Left ventricle myocardium inferior (tissue), 1 donor: ENCODE results near the gene ANAPC10. TPM values are rescaled to one million over a fixed set of nuclear protein-coding genes. Genes with fewer than 3 reads are reported as not detected.
"Not testable (repeated sequence)": the region's sequence is repeated elsewhere in the genome, so short reads cannot be mapped to it uniquely, and the experiment has no call there.

Experiments used
- DNase-seq: peaks from one replicate; pipeline ENCODE4 v3.0.0-alpha.2; 2020
- H3K27ac ChIP-seq: fragments of 200-600 bp; replicated peaks from 2 replicates; pipeline ENCODE4 v1.8.0; 2021
- H3K27me3 ChIP-seq: fragments of 200-600 bp; 2 replicates; pipeline ENCODE4 v1.8.0; 2021; ENCODE audit warnings: low read depth
- H3K36me3 ChIP-seq: fragments of 200-600 bp; 2 replicates; pipeline ENCODE4 v1.8.0; 2021
- H3K4me1 ChIP-seq: fragments of 200-600 bp; 2 replicates; pipeline ENCODE4 v1.8.0; 2021
- H3K4me3 ChIP-seq: fragments of 200-600 bp; 2 replicates; pipeline ENCODE4 v1.8.0; 2021; ENCODE audit warnings: mild to moderate bottlenecking, moderate library complexity
- H3K9me3 ChIP-seq: fragments of 200-600 bp; replicated peaks from 2 replicates; pipeline ENCODE4 v1.8.0; 2021
- intact Hi-C: fragments of 100-400 bp; cut with micrococcal nuclease; formaldehyde crosslinking; loops from one replicate; pipeline ENCODE4 v1.11.0; 2022
- long read RNA-seq: library from polyadenylated mRNA; unstranded; transcript quantifications from one replicate; pipeline ENCODE4 v2.0.0, GENCODE V29; 2021
- total RNA-seq: library from RNA; stranded (reverse); fragmentation: NEBNext Ultra II Directional; extraction: Animal tissue kit (Norgen Biotek cat#: 25700); gene quantifications from one replicate; pipeline ENCODE4 v1.2.1, GENCODE V29; 2021
- TF ChIP-seq, protein P1 (sequence below): fragments of 200-600 bp; IDR thresholded peaks from 2 replicates; pipeline ENCODE4 v1.8.0; 2021; ENCODE audit warnings: antibody characterized with exemption, mild to moderate bottlenecking, borderline replicate concordance
- donor health status: DM: no; HTN: yes; CAD: no; lungs with severe emphysema.

ANAPC10 gene, protein sequence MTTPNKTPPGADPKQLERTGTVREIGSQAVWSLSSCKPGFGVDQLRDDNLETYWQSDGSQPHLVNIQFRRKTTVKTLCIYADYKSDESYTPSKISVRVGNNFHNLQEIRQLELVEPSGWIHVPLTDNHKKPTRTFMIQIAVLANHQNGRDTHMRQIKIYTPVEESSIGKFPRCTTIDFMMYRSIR
- 15.4 TPM for total RNA-seq
- long read RNA-seq, transcript ANAPC10-209 (5 exons, 1,025 nt), result major isoform, 5 of 15 reads
- long read RNA-seq, transcript ANAPC10-201 (5 exons, 868 nt), result major isoform, 5 of 15 reads
- long read RNA-seq, partial matches to known transcripts, result 1 of 15 reads
- long read RNA-seq, other reads (novel, unspliced or antisense), result 2 of 15 reads

DNA sequence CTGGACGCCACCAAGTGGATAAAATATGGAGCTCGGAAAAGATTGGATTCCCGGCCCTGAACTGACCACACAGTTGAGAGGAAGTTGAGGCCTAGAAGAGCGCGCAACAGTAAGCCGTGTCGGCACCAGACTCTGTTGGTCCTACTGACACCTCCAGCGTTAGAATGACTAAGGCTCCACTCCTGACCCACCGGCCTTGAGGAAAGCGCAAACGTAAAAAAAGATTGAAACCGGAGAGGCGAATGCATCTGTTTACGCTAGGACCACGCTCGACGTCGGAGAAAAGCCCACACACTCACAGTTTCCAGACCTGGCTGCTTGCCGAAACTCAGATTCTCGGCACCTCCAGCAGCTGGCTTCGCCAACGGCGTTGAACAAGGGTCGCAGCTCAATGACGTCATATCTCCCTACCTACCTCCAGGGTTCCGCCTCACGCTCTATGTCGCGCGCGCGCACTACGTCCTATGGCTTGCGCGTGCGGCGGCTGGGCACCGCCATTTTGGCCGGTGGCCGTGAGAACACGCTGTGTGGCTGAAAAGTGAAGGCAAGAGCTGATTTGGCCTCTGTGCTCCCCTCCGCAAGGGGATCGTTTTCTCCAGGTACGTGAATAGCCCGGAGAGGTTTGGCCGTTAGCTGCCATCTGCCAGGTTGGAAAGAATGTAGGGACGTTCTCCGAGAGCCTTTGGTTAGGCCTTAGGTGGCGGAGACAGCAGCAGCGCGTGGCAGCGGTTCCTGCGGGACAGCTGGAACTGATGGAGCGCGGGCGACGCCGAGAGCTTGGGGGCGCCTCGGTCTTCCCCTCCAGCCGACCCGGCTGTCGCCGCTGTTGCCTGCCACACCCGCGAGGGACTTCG lies at the start of gene ANAPC10, which contains the start of gene ABCE1:
ANAPC10 (minus strand) TSS at position 376 of the 854 bp plus-strand sequence. CDS start 2,097 bp downstream, outside the sequence.
ABCE1 (plus strand) TSS at position 491 of the 854 bp plus-strand sequence. CDS start 6,102 bp downstream, outside the sequence.
- H3K36me3 ChIP-seq, result peaks cover 30% of the 10 kb centered on the region
- peak; percentile 93 for DNase-seq
- H3K4me1 ChIP-seq, result peaks cover 66% of the 10 kb centered on the region
- H3K27ac ChIP-seq, result peak within 1 kb of the TSS; percentile 93
- TF ChIP-seq, protein P1, sequence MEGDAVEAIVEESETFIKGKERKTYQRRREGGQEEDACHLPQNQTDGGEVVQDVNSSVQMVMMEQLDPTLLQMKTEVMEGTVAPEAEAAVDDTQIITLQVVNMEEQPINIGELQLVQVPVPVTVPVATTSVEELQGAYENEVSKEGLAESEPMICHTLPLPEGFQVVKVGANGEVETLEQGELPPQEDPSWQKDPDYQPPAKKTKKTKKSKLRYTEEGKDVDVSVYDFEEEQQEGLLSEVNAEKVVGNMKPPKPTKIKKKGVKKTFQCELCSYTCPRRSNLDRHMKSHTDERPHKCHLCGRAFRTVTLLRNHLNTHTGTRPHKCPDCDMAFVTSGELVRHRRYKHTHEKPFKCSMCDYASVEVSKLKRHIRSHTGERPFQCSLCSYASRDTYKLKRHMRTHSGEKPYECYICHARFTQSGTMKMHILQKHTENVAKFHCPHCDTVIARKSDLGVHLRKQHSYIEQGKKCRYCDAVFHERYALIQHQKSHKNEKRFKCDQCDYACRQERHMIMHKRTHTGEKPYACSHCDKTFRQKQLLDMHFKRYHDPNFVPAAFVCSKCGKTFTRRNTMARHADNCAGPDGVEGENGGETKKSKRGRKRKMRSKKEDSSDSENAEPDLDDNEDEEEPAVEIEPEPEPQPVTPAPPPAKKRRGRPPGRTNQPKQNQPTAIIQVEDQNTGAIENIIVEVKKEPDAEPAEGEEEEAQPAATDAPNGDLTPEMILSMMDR, result peak; percentile 42
- H3K27me3 ChIP-seq, result no peaks in the 10 kb centered on the region
- H3K9me3 ChIP-seq, result peaks cover 9% of the 10 kb centered on the region
- H3K4me3 ChIP-seq, result peak within 1 kb of the TSS; percentile 86
- intact Hi-C loops, result no loop called here

DNA sequence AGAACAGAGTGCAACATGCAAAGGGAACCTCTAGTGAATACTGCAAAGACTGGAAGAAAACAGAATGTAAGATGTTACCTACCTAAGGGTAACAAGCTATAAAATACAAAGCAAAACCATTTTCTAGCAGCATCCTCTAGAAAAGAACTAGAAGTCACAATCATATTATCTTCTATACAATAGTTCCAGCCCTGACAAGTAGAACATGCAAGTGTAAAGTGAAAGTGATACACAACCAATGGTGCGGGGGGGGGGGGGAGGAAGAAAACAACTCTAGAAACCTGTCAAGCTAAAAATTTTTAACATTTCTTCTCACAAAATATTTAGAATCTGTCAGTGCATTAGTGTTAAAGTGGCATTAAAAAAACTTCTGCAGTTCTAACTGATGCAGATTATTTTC lies 38.2 kb upstream of the ANAPC10 start:
- H3K9me3 ChIP-seq, intact Hi-C loops, H3K27me3 ChIP-seq, H3K4me3 ChIP-seq, DNase-seq, H3K27ac ChIP-seq: not testable (repeated sequence)
- peaks cover 12% of the 10 kb centered on the region for H3K4me1 ChIP-seq
- H3K36me3 ChIP-seq, result peaks cover 44% of the 10 kb centered on the region

DNA sequence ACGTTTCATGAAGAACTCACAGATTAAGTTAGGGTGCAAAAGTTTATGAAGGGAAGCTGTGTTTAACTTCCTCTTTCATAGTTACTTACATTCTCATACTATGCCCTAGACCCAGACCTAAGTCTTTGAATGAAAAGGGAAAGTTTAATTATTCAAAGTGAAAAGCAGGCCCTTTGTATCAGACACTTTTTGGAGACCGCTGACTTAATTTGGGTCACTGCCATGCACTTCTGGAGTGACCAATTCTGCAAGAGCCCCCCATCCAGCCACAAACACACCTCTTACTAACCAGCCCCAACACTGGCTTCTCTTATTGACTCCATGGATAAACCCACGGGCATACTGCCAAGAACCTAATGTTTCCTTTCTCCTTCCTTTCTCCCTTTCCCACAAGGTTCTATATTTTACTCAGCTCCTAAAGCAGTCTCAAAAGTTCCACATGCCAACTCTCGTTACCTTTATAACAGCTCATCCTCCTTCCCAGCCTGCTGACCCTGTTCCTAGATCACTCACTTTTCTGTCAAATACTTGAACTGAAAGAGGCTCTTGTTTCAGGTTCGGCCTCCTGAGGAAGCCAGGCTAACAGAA lies 34.6 kb upstream of the ANAPC10 start:
- intact Hi-C loops, result no loop called here
- TF ChIP-seq, protein P1, result no peak
- no peaks in the 10 kb centered on the region for H3K27me3 ChIP-seq
- H3K27ac ChIP-seq, result no peak overlapping the region
- no peaks in the 10 kb centered on the region for H3K9me3 ChIP-seq
- peaks cover 12% of the 10 kb centered on the region for H3K4me1 ChIP-seq
- H3K36me3 ChIP-seq, result peaks cover 28% of the 10 kb centered on the region
- H3K4me3 ChIP-seq, result no peak overlapping the region
- DNase-seq, result no peak

DNA sequence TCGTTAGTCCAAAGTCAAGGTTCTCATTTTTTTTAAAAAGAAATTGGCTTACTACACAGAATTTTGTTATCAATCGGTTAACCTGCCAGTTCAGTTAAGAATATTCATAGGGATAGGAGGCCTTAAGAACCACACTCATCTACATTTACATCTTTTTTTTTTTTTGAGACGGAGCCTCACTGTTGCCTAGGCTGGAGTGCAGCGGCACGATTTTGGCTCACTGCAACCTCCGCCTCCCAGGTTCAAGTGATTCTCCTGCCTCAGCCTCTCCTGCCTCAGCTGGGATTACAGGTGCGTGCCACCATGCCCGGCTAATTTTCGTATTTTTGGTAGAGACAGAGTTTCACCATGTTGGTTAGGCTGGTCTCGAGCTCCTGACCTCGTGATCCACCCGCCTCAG lies 33.9 kb upstream of the ANAPC10 start:
- no peak for DNase-seq
- H3K36me3 ChIP-seq, result peaks cover 28% of the 10 kb centered on the region
- peaks cover 12% of the 10 kb centered on the region for H3K4me1 ChIP-seq
- no peak overlapping the region for H3K27ac ChIP-seq
- intact Hi-C loops, result no loop called here
- TF ChIP-seq, protein P1, result no peak
- no peaks in the 10 kb centered on the region for H3K9me3 ChIP-seq
- H3K4me3 ChIP-seq, result no peak overlapping the region
- no peaks in the 10 kb centered on the region for H3K27me3 ChIP-seq

DNA sequence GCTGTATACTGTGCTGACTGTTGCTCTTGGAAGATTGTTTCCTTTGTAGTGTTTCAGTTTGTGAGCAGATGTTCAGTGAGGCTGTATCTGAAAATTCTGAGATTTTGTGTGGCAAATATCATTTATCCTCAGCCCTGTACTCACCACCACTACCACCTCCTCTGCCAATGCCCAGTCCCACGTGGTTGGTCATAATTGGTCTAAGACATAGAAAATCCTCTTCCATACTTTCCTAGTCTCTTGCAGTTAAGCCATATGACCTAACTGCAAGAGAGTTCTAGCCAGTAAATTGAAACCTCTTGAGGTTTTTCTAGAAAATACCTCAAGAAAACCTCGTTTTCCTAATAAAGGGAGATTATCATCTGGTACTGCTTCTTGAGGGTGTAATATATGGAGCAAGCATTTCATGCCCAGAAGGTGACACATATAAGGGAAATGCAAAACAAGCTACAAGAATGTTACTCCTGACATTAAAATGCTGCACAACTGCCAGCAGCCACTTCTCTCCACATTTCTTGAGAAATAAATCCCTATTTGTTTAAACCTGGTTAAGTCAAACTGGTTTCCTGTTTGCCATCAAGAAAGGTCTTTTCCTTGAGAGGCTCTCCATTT lies 32.9 kb upstream of the ANAPC10 start:
- H3K27me3 ChIP-seq, result no peaks in the 10 kb centered on the region
- no peak for DNase-seq
- TF ChIP-seq, protein P1, result no peak
- intact Hi-C loops, result no loop called here
- no peaks in the 10 kb centered on the region for H3K9me3 ChIP-seq
- peaks cover 12% of the 10 kb centered on the region for H3K4me1 ChIP-seq
- H3K4me3 ChIP-seq, result no peak overlapping the region
- H3K27ac ChIP-seq, result no peak overlapping the region
- H3K36me3 ChIP-seq, result peaks cover 38% of the 10 kb centered on the region
